KMS-11 (cell line): ENCODE data around the gene PMM2.

Experiments used
- H2AFZ ChIP-seq: fragments of 200-600 bp; sonication (generic); 2 replicates; pipeline ENCODE4 v1.6.1; 2016; ENCODE audit warnings: antibody characterized with exemption, mixed run types, low read depth
- H3K27ac ChIP-seq: fragments of 200-600 bp; sonication (generic); 2 replicates; pipeline ENCODE4 v1.6.1; 2016; ENCODE audit warnings: mild to moderate bottlenecking, mixed run types
- H3K27me3 ChIP-seq: fragments of 200-600 bp; sonication (generic); 2 replicates; pipeline ENCODE4 v1.6.1; 2017; ENCODE audit warnings: mild to moderate bottlenecking, low read depth, mixed run types, moderate library complexity; ENCODE audit not compliant: insufficient read depth
- H3K36me3 ChIP-seq: fragments of 200-600 bp; sonication (generic); 2 replicates; pipeline ENCODE4 v1.6.1; 2017; ENCODE audit warnings: mild to moderate bottlenecking, mixed run types; ENCODE audit not compliant: insufficient read depth
- H3K4me1 ChIP-seq: fragments of 200-600 bp; sonication (generic); 2 replicates; pipeline ENCODE4 v1.6.1; 2016; ENCODE audit warnings: mild to moderate bottlenecking, low read depth, mixed run types; ENCODE audit not compliant: poor library complexity, severe bottlenecking
- H3K4me2 ChIP-seq: fragments of 200-600 bp; sonication (generic); 2 replicates; pipeline ENCODE4 v1.7.0; 2016; ENCODE audit warnings: mild to moderate bottlenecking, mixed run types
- H3K4me3 ChIP-seq: fragments of 200-600 bp; sonication (generic); IDR thresholded peaks from 2 replicates; pipeline ENCODE4 v1.6.1; 2017; ENCODE audit warnings: low read depth, low read length, mixed read lengths; ENCODE audit not compliant: insufficient read depth
- H3K79me2 ChIP-seq: fragments of 200-600 bp; sonication (generic); 2 replicates; pipeline ENCODE4 v1.6.1; 2016; ENCODE audit warnings: low read depth, mixed run types; ENCODE audit not compliant: insufficient read depth
- H3K9ac ChIP-seq: fragments of 200-600 bp; sonication (generic); 2 replicates; pipeline ENCODE4 v1.6.1; 2016; ENCODE audit warnings: mild to moderate bottlenecking, mixed run types
- H4K20me1 ChIP-seq: fragments of 200-600 bp; sonication (generic); 2 replicates; pipeline ENCODE4 v1.6.1; 2016; ENCODE audit warnings: mild to moderate bottlenecking, mixed run types; ENCODE audit not compliant: insufficient read depth
- CTCF ChIP-seq: fragments of 200-600 bp; sonication (generic); conservative IDR thresholded peaks from 2 replicates; pipeline ENCODE4 v1.6.1; 2017; ENCODE audit warnings: low read depth, mild to moderate bottlenecking, antibody characterized with exemption, low read length, moderate library complexity, mixed read lengths

PMM2 gene

GRCh38 chr16:8859913-8860881 lies 62.6 kb downstream of the PMM2 start:
- no peak overlapping the region for H3K4me3 ChIP-seq
- TF ChIP-seq CTCF = no peak
- no peak overlapping the region for H3K9ac ChIP-seq
- peaks cover 11% of the 10 kb centered on the region for H3K4me1 ChIP-seq
- no peak overlapping the region for H3K4me2 ChIP-seq
- no peak overlapping the region for H3K27ac ChIP-seq
- H3K36me3 ChIP-seq = no peaks in the 10 kb centered on the region; the same call in 1 of the 2 replicates
- H2AFZ ChIP-seq = no peak overlapping the region
- peaks cover 60% of the 10 kb centered on the region for H3K79me2 ChIP-seq
- H3K27me3 ChIP-seq = no peaks in the 10 kb centered on the region
- peaks cover 6% of the 10 kb centered on the region; the same call in 1 of the 2 replicates for H4K20me1 ChIP-seq

- no peak overlapping the region for H3K4me3 ChIP-seq
- H3K4me1 ChIP-seq = peaks cover 16% of the 10 kb centered on the region
- no peak overlapping the region for H3K9ac ChIP-seq
- H3K27me3 ChIP-seq = no peaks in the 10 kb centered on the region
- H4K20me1 ChIP-seq = peaks cover 6% of the 10 kb centered on the region; the same call in 1 of the 2 replicates
- H3K4me2 ChIP-seq = no peak overlapping the region
- H3K27ac ChIP-seq = no peak overlapping the region
- H2AFZ ChIP-seq = no peak overlapping the region
- H3K36me3 ChIP-seq = no peaks in the 10 kb centered on the region; the same call in 1 of the 2 replicates
- no peak for TF ChIP-seq CTCF
- H3K79me2 ChIP-seq = peaks cover 75% of the 10 kb centered on the region
These were observed 64.1 kb downstream of the PMM2 start for GRCh38 chr16:8861563-8862308.

GRCh38 chr16:8862309-8863130 lies 64.9 kb downstream of the PMM2 start:
- Histone ChIP-seq H3K27me3 (no peaks in the 10 kb centered on the region), H3K27ac (no peak overlapping the region), H3K79me2 (peaks cover 83% of the 10 kb centered on the region), H3K36me3 (no peaks in the 10 kb centered on the region; the same call in 1 of the 2 replicates), H4K20me1 (peaks cover 6% of the 10 kb centered on the region; the same call in 1 of the 2 replicates), H3K9ac (no peak overlapping the region), H3K4me2 (no peak overlapping the region), H2AFZ (no peak overlapping the region), H3K4me3 (no peak overlapping the region), H3K4me1 (peaks cover 21% of the 10 kb centered on the region)
- no peak for TF ChIP-seq CTCF
